HepG2 (cell line): ENCODE results near the gene PEX10. TPM values are rescaled to one million over a fixed set of nuclear protein-coding genes. Genes with fewer than 3 reads are reported as not detected.

ENCODE experiments used
- EP300 ChIP-seq, 3 experiments: sonication (generic) in 1 of 3; formaldehyde crosslinking in 1 of 3; IDR thresholded peaks; 2 replicates each; pipeline versions ENCODE4 v1.5.1 to v1.6.1; 2011 to 2020; ENCODE audit warnings: low read depth in 2 of 3, low read length in 2 of 3, borderline replicate concordance in 1 of 3, improper control_type of control experiment in 1 of 3, mild to moderate bottlenecking in 1 of 3, missing genetic modification reagents in 1 of 3, moderate library complexity in 1 of 3
- FOXK2 ChIP-seq: fragments of 450-650 bp; IDR thresholded peaks from 2 replicates; pipeline ENCODE4 v1.6.1; 2016
- GATAD1 ChIP-seq: IDR thresholded peaks from 2 replicates; pipeline ENCODE4 v1.6.1; 2016; ENCODE audit warnings: missing genetic modification reagents, missing compliant biosample characterization
- GZF1 ChIP-seq: sonication (generic); formaldehyde crosslinking; IDR thresholded peaks from 2 replicates; pipeline ENCODE4 v1.5.1; 2020; ENCODE audit warnings: mild to moderate bottlenecking, missing genetic modification reagents
- KAT8 ChIP-seq: IDR thresholded peaks from 2 replicates; pipeline ENCODE4 v1.6.1; 2016; ENCODE audit warnings: missing genetic modification reagents, missing compliant biosample characterization
- KLF11 ChIP-seq: IDR thresholded peaks from 2 replicates; pipeline ENCODE4 v1.6.1; 2016; ENCODE audit warnings: missing compliant biosample characterization
- NR2F6 ChIP-seq, 2 experiments: IDR thresholded peaks; 2 replicates each; pipeline ENCODE4 v1.6.1; 2016; ENCODE audit warnings: antibody characterized with exemption in 1 of 2, mild to moderate bottlenecking in 1 of 2
- SRY ChIP-seq: sonication (generic); formaldehyde crosslinking; IDR thresholded peaks from 2 replicates; pipeline ENCODE4 v1.8.0; 2022; ENCODE audit warnings: mild to moderate bottlenecking, missing genetic modification reagents
- TP53 ChIP-seq: sonication (generic); formaldehyde crosslinking; conservative IDR thresholded peaks from 2 replicates; pipeline ENCODE4 v1.4.0; 2020; ENCODE audit warnings: missing genetic modification reagents
- ZBTB1 ChIP-seq: sonication (generic); formaldehyde crosslinking; IDR thresholded peaks from 2 replicates; pipeline ENCODE4 v1.4.0; 2020; ENCODE audit warnings: missing genetic modification reagents, borderline replicate concordance
- ZEB1 ChIP-seq: IDR thresholded peaks from 2 replicates; pipeline ENCODE4 v1.6.1; 2012; ENCODE audit warnings: mild to moderate bottlenecking, low read depth, inconsistent platforms; ENCODE audit not compliant: insufficient replicate concordance
- ZFP62 ChIP-seq: sonication (generic); formaldehyde crosslinking; IDR thresholded peaks from 2 replicates; pipeline ENCODE4 v1.4.0; 2020; ENCODE audit warnings: missing genetic modification reagents
- ZGPAT ChIP-seq: IDR thresholded peaks from 2 replicates; pipeline ENCODE4 v1.6.1; 2016; ENCODE audit warnings: mild to moderate bottlenecking
- ZNF296 ChIP-seq: sonication (generic); formaldehyde crosslinking; conservative IDR thresholded peaks from 2 replicates; pipeline ENCODE4 v1.5.0; 2020; ENCODE audit warnings: mild to moderate bottlenecking, missing genetic modification reagents
- ZNF451 ChIP-seq: sonication (generic); formaldehyde crosslinking; IDR thresholded peaks from 2 replicates; pipeline ENCODE4 v1.5.0; 2020; ENCODE audit warnings: mild to moderate bottlenecking, missing genetic modification reagents
- ZNF513 ChIP-seq: sonication (generic); formaldehyde crosslinking; conservative IDR thresholded peaks from 2 replicates; pipeline ENCODE4 v1.5.0; 2020; ENCODE audit warnings: missing genetic modification reagents
- ZNF552 ChIP-seq: sonication (generic); formaldehyde crosslinking; IDR thresholded peaks from 2 replicates; pipeline ENCODE4 v1.9.0; 2022; ENCODE audit warnings: missing genetic modification reagents, mild to moderate bottlenecking, borderline replicate concordance
- ZNF577 ChIP-seq: sonication (generic); formaldehyde crosslinking; IDR thresholded peaks from 2 replicates; pipeline ENCODE4 v1.4.0; 2020; ENCODE audit warnings: mild to moderate bottlenecking, low read depth, missing genetic modification reagents, borderline replicate concordance
- ZNF670 ChIP-seq: sonication (generic); formaldehyde crosslinking; IDR thresholded peaks from 2 replicates; pipeline ENCODE4 v1.8.0; 2022; ENCODE audit warnings: mild to moderate bottlenecking, missing genetic modification reagents, borderline replicate concordance
- ZNF883 ChIP-seq: sonication (generic); formaldehyde crosslinking; IDR thresholded peaks from 2 replicates; pipeline ENCODE4 v1.5.1; 2020; ENCODE audit warnings: mild to moderate bottlenecking, missing genetic modification reagents; ENCODE audit errors: not compliant biosample characterization
- ZSCAN30 ChIP-seq: sonication (generic); formaldehyde crosslinking; IDR thresholded peaks from 2 replicates; pipeline ENCODE4 v1.5.0; 2020; ENCODE audit warnings: mild to moderate bottlenecking, missing genetic modification reagents
- polyA plus RNA-seq, 8 experiments: library from polyadenylated mRNA; depleted of rRNA in 3 of 8; stranded (reverse) in 7 of 8; unstranded in 1 of 8; fragments of >200 nt; fragmentation: Illumina TruSeq in 4 of 8; extraction: Trizol in 4 of 8; gene quantifications; 2 replicates each; pipeline versions ENCODE4 v1.2.1 to v1.2.3, GENCODE V29; 2011 to 2016; ENCODE audit warnings: low read depth in 4 of 8, missing spikeins in 1 of 8, mixed read lengths in 1 of 8; ENCODE audit not compliant: insufficient read depth in 1 of 8
- total RNA-seq, 5 experiments: library from RNA; depleted of rRNA; stranded (reverse); fragments of >200 nt; fragmentation: Illumina TruSeq; extraction: Trizol; gene quantifications; 2 replicates each; pipeline ENCODE4 v1.2.3, GENCODE V29; 2016; ENCODE audit warnings: low read depth in 1 of 5
- TF ChIP-seq, protein P1 (sequence below): sonication (generic); formaldehyde crosslinking; IDR thresholded peaks from 2 replicates; pipeline ENCODE4 v1.4.0; 2020; ENCODE audit warnings: low read depth, mild to moderate bottlenecking, missing genetic modification reagents
- TF ChIP-seq, protein P2 (sequence below): sonication (generic); formaldehyde crosslinking; conservative IDR thresholded peaks from 2 replicates; pipeline ENCODE4 v1.4.0; 2020; ENCODE audit warnings: missing genetic modification reagents

PEX10 gene
- total and polyA plus RNA-seq, 2 of the 13 experiments (the other 11 are each of a cell fraction or from before 2014, with no cell fraction given), result 16.1 to 39.6 TPM

DNA sequence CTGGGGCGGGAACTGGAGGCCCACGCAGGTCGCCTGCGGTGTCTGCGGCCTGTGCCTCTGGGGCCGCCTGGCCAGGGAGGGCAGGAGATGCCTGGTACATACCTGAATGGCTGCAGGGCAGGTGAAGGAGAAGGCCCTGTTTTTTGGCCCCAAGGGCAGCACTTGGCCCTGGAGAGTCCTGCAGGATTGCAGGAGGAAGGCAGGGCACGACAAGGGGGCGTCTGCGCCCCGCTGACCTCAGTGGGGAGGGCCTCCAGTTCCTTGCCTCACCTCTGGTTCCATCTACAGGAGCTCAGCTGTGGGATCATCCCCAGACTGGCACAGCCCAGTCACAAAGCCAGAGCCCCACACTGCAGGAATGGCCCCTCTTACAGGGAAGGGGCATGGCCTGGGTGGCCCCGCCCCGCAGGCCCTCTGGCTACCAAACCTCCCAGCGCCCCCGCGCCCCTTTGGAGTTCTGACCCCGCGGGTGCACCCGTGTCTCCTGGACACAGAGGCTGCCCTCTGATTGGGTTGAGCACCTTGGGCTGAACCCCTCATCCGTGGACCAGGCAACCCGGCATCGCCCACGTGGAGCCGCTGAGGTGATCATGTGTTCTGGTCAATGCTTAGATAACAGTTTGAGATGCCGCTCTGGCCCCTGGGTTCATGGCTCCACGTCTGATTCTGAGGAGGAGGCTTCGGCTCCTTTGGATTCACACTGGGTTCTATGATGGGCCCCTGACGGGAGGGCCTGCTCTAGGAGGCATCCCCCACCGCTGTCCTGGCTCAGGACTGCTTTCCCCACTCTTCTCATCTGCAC lies 1.3 kb upstream of the PEX10 start (continued):
- no peak for TF ChIP-seq ZNF577 (CRISPR knock-in tag)
- TF ChIP-seq, protein P1, sequence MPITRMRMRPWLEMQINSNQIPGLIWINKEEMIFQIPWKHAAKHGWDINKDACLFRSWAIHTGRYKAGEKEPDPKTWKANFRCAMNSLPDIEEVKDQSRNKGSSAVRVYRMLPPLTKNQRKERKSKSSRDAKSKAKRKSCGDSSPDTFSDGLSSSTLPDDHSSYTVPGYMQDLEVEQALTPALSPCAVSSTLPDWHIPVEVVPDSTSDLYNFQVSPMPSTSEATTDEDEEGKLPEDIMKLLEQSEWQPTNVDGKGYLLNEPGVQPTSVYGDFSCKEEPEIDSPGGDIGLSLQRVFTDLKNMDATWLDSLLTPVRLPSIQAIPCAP, result no peak
- no peak; the same call in 1 of the 2 replicates for TF ChIP-seq GZF1 (CRISPR knock-in tag)
- no peak for TF ChIP-seq GATAD1
- no peak for TF ChIP-seq ZNF670 (CRISPR knock-in tag)
- no peak for TF ChIP-seq ZNF513 (CRISPR knock-in tag)
- TF ChIP-seq KAT8, result no peak
- no peak for TF ChIP-seq KLF11 (CRISPR knock-in tag)
- no peak for TF ChIP-seq ZGPAT (CRISPR knock-in tag)
- no peak for TF ChIP-seq ZBTB1 (CRISPR knock-in tag)
- no peak for TF ChIP-seq ZNF296 (CRISPR knock-in tag)
- TF ChIP-seq, protein P2, sequence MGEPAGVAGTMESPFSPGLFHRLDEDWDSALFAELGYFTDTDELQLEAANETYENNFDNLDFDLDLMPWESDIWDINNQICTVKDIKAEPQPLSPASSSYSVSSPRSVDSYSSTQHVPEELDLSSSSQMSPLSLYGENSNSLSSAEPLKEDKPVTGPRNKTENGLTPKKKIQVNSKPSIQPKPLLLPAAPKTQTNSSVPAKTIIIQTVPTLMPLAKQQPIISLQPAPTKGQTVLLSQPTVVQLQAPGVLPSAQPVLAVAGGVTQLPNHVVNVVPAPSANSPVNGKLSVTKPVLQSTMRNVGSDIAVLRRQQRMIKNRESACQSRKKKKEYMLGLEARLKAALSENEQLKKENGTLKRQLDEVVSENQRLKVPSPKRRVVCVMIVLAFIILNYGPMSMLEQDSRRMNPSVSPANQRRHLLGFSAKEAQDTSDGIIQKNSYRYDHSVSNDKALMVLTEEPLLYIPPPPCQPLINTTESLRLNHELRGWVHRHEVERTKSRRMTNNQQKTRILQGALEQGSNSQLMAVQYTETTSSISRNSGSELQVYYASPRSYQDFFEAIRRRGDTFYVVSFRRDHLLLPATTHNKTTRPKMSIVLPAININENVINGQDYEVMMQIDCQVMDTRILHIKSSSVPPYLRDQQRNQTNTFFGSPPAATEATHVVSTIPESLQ (CRISPR knock-in tag), result no peak
- no peak; the same call in 1 of the 2 replicates for TF ChIP-seq SRY
- TF ChIP-seq TP53 (CRISPR knock-in tag), result no peak
- no peak; a peak in 1 of 4 replicates for TF ChIP-seq EP300 (IDR thresholded peaks at IDR 0.05; ENCODE audit: low read depth in 2 of 2, low read length in 2 of 2)
- TF ChIP-seq EP300 (CRISPR knock-in tag; IDR thresholded peaks at IDR 0.05; ENCODE audit: borderline replicate concordance), result no peak
- TF ChIP-seq FOXK2, result no peak
- TF ChIP-seq NR2F6 (IDR thresholded peaks at IDR 0.05), result no peak
- TF ChIP-seq NR2F6 (CRISPR knock-in tag; IDR thresholded peaks at IDR 0.05), result peak; percentile 23; the same call in 1 of the 2 replicates
- TF ChIP-seq ZNF883, result no peak
- TF ChIP-seq ZEB1, result no peak
- TF ChIP-seq ZNF451 (CRISPR knock-in tag), result no peak
- no peak for TF ChIP-seq ZSCAN30 (CRISPR knock-in tag)
- TF ChIP-seq ZNF552 (CRISPR knock-in tag), result no peak
- TF ChIP-seq ZFP62, result no peak
